ENCODE measurements around the gene PTPRK. TPM values are rescaled to one million over a fixed set of nuclear protein-coding genes. Genes with fewer than 3 reads are reported as not detected.

Gene PTPRK
- total RNA-seq, 2 donors from 2014 or later = 3.2 to 5.1 TPM

- no peaks in the 10 kb centered on the region for H3K9me3 Mint-ChIP-seq
- no peak overlapping the region for H3K27ac Mint-ChIP-seq
- DNase-seq (ENCODE audit: low spot score in 2 of 2) (no peak), ATAC-seq (no peak)
- H3K36me3 Mint-ChIP-seq = peaks cover 0 to 5% of the 10 kb centered on the region in 2 donors
Measured at GRCh38 chr6:128249429-128249828, 271.0 kb downstream of the PTPRK start.

GRCh38 chr6:128246472-128247260, 273.7 kb downstream of the PTPRK start:
- H3K27ac Mint-ChIP-seq = no peak overlapping the region
- ATAC-seq = no peak
- DNase-seq (ENCODE audit: low spot score in 2 of 2) = no peak
- H3K36me3 Mint-ChIP-seq = peaks cover 0 to 5% of the 10 kb centered on the region in 2 donors
- H3K9me3 Mint-ChIP-seq = peaks cover 0 to 8% of the 10 kb centered on the region in 2 donors

- H3K36me3 Mint-ChIP-seq = no peaks in the 10 kb centered on the region
- ATAC-seq (no peak), DNase-seq (ENCODE audit: low spot score in 2 of 2) (no peak)
- H3K27ac Mint-ChIP-seq = no peak overlapping the region
- peaks cover 0 to 8% of the 10 kb centered on the region in 2 donors for H3K9me3 Mint-ChIP-seq
Measured at GRCh38 chr6:128244751-128245405, 275.5 kb downstream of the PTPRK start.

GRCh38 chr6:128242765-128243403, 277.5 kb downstream of the PTPRK start:
- Mint-ChIP-seq H3K9me3 (peaks cover 0 to 8% of the 10 kb centered on the region in 2 donors), H3K36me3 (no peaks in the 10 kb centered on the region), H3K27ac (no peak overlapping the region)
- DNase-seq (ENCODE audit: low spot score in 2 of 2) (no peak), ATAC-seq (no peak)

- H3K9me3 Mint-ChIP-seq = peaks cover 0 to 8% of the 10 kb centered on the region in 2 donors
- ATAC-seq (no peak), DNase-seq (ENCODE audit: low spot score in 2 of 2) (no peak)
- H3K36me3 Mint-ChIP-seq = no peaks in the 10 kb centered on the region
- no peak overlapping the region for H3K27ac Mint-ChIP-seq
Measured at GRCh38 chr6:128241216-128241615, 279.2 kb downstream of the PTPRK start.

GRCh38 chr6:128240024-128240428, 280.4 kb downstream of the PTPRK start:
- Mint-ChIP-seq H3K36me3 (no peaks in the 10 kb centered on the region), H3K27ac (no peak overlapping the region)
- no peak for ATAC-seq

GRCh38 chr6:128239146-128239545, 281.3 kb downstream of the PTPRK start:
- DNase-seq (ENCODE audit: low spot score in 2 of 2) (no peak), ATAC-seq (no peak)
- peaks cover 0 to 6% of the 10 kb centered on the region in 2 donors for H3K9me3 Mint-ChIP-seq
- no peaks in the 10 kb centered on the region for H3K36me3 Mint-ChIP-seq
- no peak overlapping the region for H3K27ac Mint-ChIP-seq

More at GRCh38 chr6:128240024-128240428, 280.4 kb downstream of the PTPRK start:
- peaks cover 0 to 8% of the 10 kb centered on the region in 2 donors for H3K9me3 Mint-ChIP-seq
- DNase-seq (ENCODE audit: low spot score in 2 of 2) = no peak

GRCh38 chr6:128238225-128238624, 282.2 kb downstream of the PTPRK start:
- no peak for DNase-seq (ENCODE audit: low spot score in 2 of 2)
- H3K27ac Mint-ChIP-seq = no peak overlapping the region
- no peaks in the 10 kb centered on the region for H3K9me3 Mint-ChIP-seq
- no peaks in the 10 kb centered on the region for H3K36me3 Mint-ChIP-seq
- ATAC-seq = no peak

- Mint-ChIP-seq H3K27ac (no peak overlapping the region), H3K9me3 (no peaks in the 10 kb centered on the region), H3K36me3 (no peaks in the 10 kb centered on the region)
- no peak for DNase-seq (ENCODE audit: low spot score in 2 of 2)
- ATAC-seq = no peak
Measured at GRCh38 chr6:128235556-128235955, 284.8 kb downstream of the PTPRK start.

- no peaks in the 10 kb centered on the region for H3K36me3 Mint-ChIP-seq
- H3K27ac Mint-ChIP-seq = no peak overlapping the region
- DNase-seq (ENCODE audit: low spot score in 2 of 2) (no peak), ATAC-seq (no peak)
- no peaks in the 10 kb centered on the region for H3K9me3 Mint-ChIP-seq
Measured at GRCh38 chr6:128233531-128233930, 286.9 kb downstream of the PTPRK start.

GRCh38 chr6:128230267-128230989, 290.0 kb downstream of the PTPRK start:
- H3K36me3 Mint-ChIP-seq = no peaks in the 10 kb centered on the region
- no peak for ATAC-seq
- peaks cover 0 to 4% of the 10 kb centered on the region in 2 donors for H3K9me3 Mint-ChIP-seq

GRCh38 chr6:128225612-128226011, 294.8 kb downstream of the PTPRK start:
- Mint-ChIP-seq H3K36me3 (no peaks in the 10 kb centered on the region), H3K27ac (no peak overlapping the region), H3K9me3 (peaks cover 0 to 4% of the 10 kb centered on the region in 2 donors)
- no peak for DNase-seq (ENCODE audit: low spot score in 2 of 2)
- ATAC-seq = no peak

More at GRCh38 chr6:128230267-128230989, 290.0 kb downstream of the PTPRK start:
- no peak for DNase-seq (ENCODE audit: low spot score in 2 of 2)
- no peak overlapping the region for H3K27ac Mint-ChIP-seq

- ATAC-seq = no peak
- DNase-seq (ENCODE audit: low spot score in 2 of 2) = no peak
- H3K36me3 Mint-ChIP-seq = no peaks in the 10 kb centered on the region
- no peak overlapping the region for H3K27ac Mint-ChIP-seq
- no peaks in the 10 kb centered on the region for H3K9me3 Mint-ChIP-seq
Measured at GRCh38 chr6:128216917-128217316, 303.5 kb downstream of the PTPRK start.

GRCh38 chr6:128209771-128210170, 310.6 kb downstream of the PTPRK start:
- H3K27ac Mint-ChIP-seq = no peak overlapping the region
- ATAC-seq (no peak), DNase-seq (ENCODE audit: low spot score in 2 of 2) (no peak)
- no peaks in the 10 kb centered on the region for H3K36me3 Mint-ChIP-seq
- H3K9me3 Mint-ChIP-seq = peaks cover 0 to 5% of the 10 kb centered on the region in 2 donors

- no peak for ATAC-seq
- Mint-ChIP-seq H3K9me3 (peaks cover 0 to 5% of the 10 kb centered on the region in 2 donors), H3K36me3 (no peaks in the 10 kb centered on the region), H3K27ac (no peak overlapping the region)
- DNase-seq (ENCODE audit: low spot score in 2 of 2) = no peak
Measured at GRCh38 chr6:128208851-128209580, 311.4 kb downstream of the PTPRK start.

GRCh38 chr6:128208078-128208477, 312.3 kb downstream of the PTPRK start:
- no peak overlapping the region for H3K27ac Mint-ChIP-seq
- no peak for DNase-seq (ENCODE audit: low spot score in 2 of 2)
- peaks cover 0 to 5% of the 10 kb centered on the region in 2 donors for H3K9me3 Mint-ChIP-seq
- H3K36me3 Mint-ChIP-seq = no peaks in the 10 kb centered on the region
- ATAC-seq = no peak

Data from activated naive CD4-positive, alpha-beta T cell treated with anti-CD3 and anti-CD28 coated beads, Interleukin-2, amount 50 U/mL, for 72 hours (primary cell).